ENCODE results near the gene MCM3AP.

MCM3AP gene

DNA sequence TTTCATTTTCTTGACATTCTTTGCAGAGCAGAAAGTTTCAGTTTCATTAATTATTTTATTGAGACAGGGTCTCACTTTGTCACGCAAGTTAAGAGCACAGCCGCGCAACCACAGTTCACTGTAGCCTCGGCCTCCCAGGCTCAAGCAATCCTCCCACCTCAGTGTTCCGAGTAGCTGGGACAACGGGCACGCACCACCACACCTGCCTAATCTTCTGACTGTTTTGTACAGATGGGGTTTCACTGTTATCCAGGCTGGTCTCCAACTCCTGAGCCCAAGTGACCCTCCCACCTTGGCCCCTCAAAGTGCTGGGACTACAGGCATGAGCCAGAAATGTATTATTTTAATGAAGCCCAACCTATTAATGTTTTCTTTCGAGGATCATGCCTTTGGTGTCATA is 98.2 kb downstream of the MCM3AP start:
- DNase-seq (ENCODE audit: low read depth in 2 of 2), result no peak

GRCh38 chr21:46185716-46186115 is 99.7 kb downstream of the MCM3AP start:
- DNase-seq (ENCODE audit: low read depth in 2 of 2), result no peak
